Ascending aorta (tissue), 2 donors: Measurements from ENCODE around the gene ITSN1. TPM values are rescaled to one million over a fixed set of nuclear protein-coding genes. Genes with fewer than 3 reads are reported as not detected.

Source experiments
- DNase-seq, 2 donors: peaks; one replicate each; pipeline ENCODE4 v3.0.0-alpha.2; 2019; ENCODE audit warnings: low spot score in 2 of 2
- H3K27ac ChIP-seq, 2 donors: fragments of 200-600 bp; sonication (generic); one replicate each; pipeline ENCODE4 v1.5.1; 2016 to 2017; ENCODE audit warnings: mild to moderate bottlenecking in 1 of 2
- H3K27me3 ChIP-seq: fragments of 200-600 bp; sonication (generic); one replicate; pipeline ENCODE4 v1.5.1; 2017
- H3K36me3 ChIP-seq, 2 donors: fragments of 200-600 bp; sonication (generic); one replicate each; pipeline ENCODE4 v1.5.1; 2016
- H3K4me1 ChIP-seq, 2 donors: fragments of 200-600 bp; sonication (generic); one replicate each; pipeline ENCODE4 v1.5.1; 2016 to 2017; ENCODE audit warnings: mild to moderate bottlenecking in 1 of 2
- H3K4me3 ChIP-seq, 2 donors: fragments of 200-600 bp; sonication (generic); one replicate each; pipeline ENCODE4 v1.5.1; 2016 to 2017; ENCODE audit warnings: mild to moderate bottlenecking in 1 of 2
- H3K9me3 ChIP-seq, 2 donors: fragments of 200-600 bp; sonication (generic); one replicate each; pipeline ENCODE4 v1.5.1; 2016
- CTCF ChIP-seq, 3 experiments: fragments of 200-600 bp in 2 of 3; fragments of 450-650 bp in 1 of 3; sonication (generic) in 2 of 3; IDR thresholded peaks; one replicate each; pipeline ENCODE4 v1.5.1; 2016 to 2019; ENCODE audit warnings: antibody characterized with exemption in 3 of 3, mild to moderate bottlenecking in 1 of 3, moderate library complexity in 1 of 3
- intact Hi-C: fragments of 100-400 bp; cut with DNase I; formaldehyde crosslinking; loops from one replicate; pipeline ENCODE4 v1.15.1; 2023
- total RNA-seq: library from RNA; depleted of rRNA; stranded (reverse); fragments of >200 nt; gene quantifications from one replicate; pipeline ENCODE4 v1.1.0, GENCODE V29; 2016

The ITSN1 gene
- total RNA-seq, 1 donor from 2014 or later: 95.0 TPM

- intact Hi-C loops: no loop called here
- no peak for TF ChIP-seq CTCF (IDR thresholded peaks at IDR 0.05)
- Histone ChIP-seq H3K4me1 (peaks cover 0 to 3% of the 10 kb centered on the region in 2 donors), H3K4me3 (no peak overlapping the region), H3K36me3 (no peaks in the 10 kb centered on the region), H3K9me3 (no peaks in the 10 kb centered on the region), H3K27me3 (no peaks in the 10 kb centered on the region), H3K27ac (no peak overlapping the region)
- no peak for DNase-seq
These were observed 212.3 kb downstream of the ITSN1 start for GRCh38 chr21:33854604-33855003.

GRCh38 chr21:33855190-33855589 lies 212.9 kb downstream of the ITSN1 start:
- H3K9me3 ChIP-seq: no peaks in the 10 kb centered on the region
- H3K4me1 ChIP-seq: peaks cover 0 to 3% of the 10 kb centered on the region in 2 donors
- no peak for DNase-seq
- no peaks in the 10 kb centered on the region for H3K36me3 ChIP-seq
- H3K27ac ChIP-seq: no peak overlapping the region
- no peak for TF ChIP-seq CTCF (IDR thresholded peaks at IDR 0.05)
- no peaks in the 10 kb centered on the region for H3K27me3 ChIP-seq
- no peak overlapping the region for H3K4me3 ChIP-seq
- intact Hi-C loops: no loop called here

GRCh38 chr21:33856893-33857527 lies 214.7 kb downstream of the ITSN1 start:
- peaks cover 0 to 3% of the 10 kb centered on the region in 2 donors for H3K4me1 ChIP-seq
- no peak for DNase-seq
- no peak for TF ChIP-seq CTCF (IDR thresholded peaks at IDR 0.05)
- intact Hi-C loops: no loop called here
- no peaks in the 10 kb centered on the region for H3K36me3 ChIP-seq
- no peak overlapping the region for H3K27ac ChIP-seq
- no peaks in the 10 kb centered on the region for H3K27me3 ChIP-seq
- H3K4me3 ChIP-seq: no peak overlapping the region
- H3K9me3 ChIP-seq: no peaks in the 10 kb centered on the region

- no peak for DNase-seq
- Histone ChIP-seq H3K4me3 (no peak overlapping the region), H3K4me1 (peaks cover 0 to 3% of the 10 kb centered on the region in 2 donors), H3K27ac (peak overlapping the region in 1 of 2 donors; percentile 37), H3K27me3 (no peaks in the 10 kb centered on the region), H3K36me3 (no peaks in the 10 kb centered on the region), H3K9me3 (no peaks in the 10 kb centered on the region)
- intact Hi-C loops: no loop called here
- no peak for TF ChIP-seq CTCF (IDR thresholded peaks at IDR 0.05)
These were observed 215.8 kb downstream of the ITSN1 start for GRCh38 chr21:33857846-33858666.

- no peaks in the 10 kb centered on the region for H3K36me3 ChIP-seq
- intact Hi-C loops: no loop called here
- no peaks in the 10 kb centered on the region for H3K27me3 ChIP-seq
- H3K9me3 ChIP-seq: no peaks in the 10 kb centered on the region
- TF ChIP-seq CTCF (IDR thresholded peaks at IDR 0.05): no peak
- peak overlapping the region; percentile 10 to 37 for H3K27ac ChIP-seq
- DNase-seq: no peak
- peaks cover 0 to 3% of the 10 kb centered on the region in 2 donors for H3K4me1 ChIP-seq
- H3K4me3 ChIP-seq: no peak overlapping the region
These were observed 216.5 kb downstream of the ITSN1 start for GRCh38 chr21:33858667-33859372.
